Limb (tissue), 2 donors: ENCODE data around the gene ILK.
A peak's percentile ranks its signal among the peaks of the same experiment; 100 is the strongest.

Experiments
- DNase-seq, 2 donors: peaks; one replicate each; pipeline ENCODE4 v3.0.0-alpha.2; 2016; ENCODE audit errors: extremely low spot score in 2 of 2

The ILK gene

GRCh38 chr11:6635082-6635932 lies 31.7 kb downstream of the ILK start:
- no peak for DNase-seq

- DNase-seq: no peak
Observed at GRCh38 chr11:6636480-6636879, 32.9 kb downstream of the ILK start.

GRCh38 chr11:6637871-6638270 lies 34.3 kb downstream of the ILK start:
- no peak for DNase-seq

- DNase-seq: no peak
Observed at GRCh38 chr11:6638429-6638828, 34.9 kb downstream of the ILK start.

- DNase-seq: no peak
Observed at GRCh38 chr11:6640036-6640984, 36.7 kb downstream of the ILK start.

GRCh38 chr11:6640985-6641701 lies 37.6 kb downstream of the ILK start:
- DNase-seq: no peak

- no peak for DNase-seq
Observed at GRCh38 chr11:6642957-6643356, 39.4 kb downstream of the ILK start.

GRCh38 chr11:6646071-6646470 lies 42.5 kb downstream of the ILK start:
- peak in 1 of 2 donors; percentile 44 for DNase-seq

- DNase-seq: peak; percentile 84 to 88
Observed at GRCh38 chr11:6646576-6646917, 43.0 kb downstream of the ILK start.

GRCh38 chr11:6646918-6647679 lies 43.5 kb downstream of the ILK start:
- peak; percentile 63 to 65 for DNase-seq

GRCh38 chr11:6647836-6648235 lies 44.3 kb downstream of the ILK start:
- DNase-seq: no peak

GRCh38 chr11:6648501-6648900 lies 44.9 kb downstream of the ILK start:
- no peak for DNase-seq

GRCh38 chr11:6650104-6650503 lies 46.5 kb downstream of the ILK start:
- no peak for DNase-seq

- no peak for DNase-seq
Observed at GRCh38 chr11:6650980-6651379, 47.4 kb downstream of the ILK start.

GRCh38 chr11:6652182-6652581 lies 48.6 kb downstream of the ILK start:
- DNase-seq: no peak

- DNase-seq: no peak
Observed at GRCh38 chr11:6653097-6653496, 49.5 kb downstream of the ILK start.

GRCh38 chr11:6653656-6654055 lies 50.1 kb downstream of the ILK start:
- DNase-seq: no peak

GRCh38 chr11:6654281-6655019 lies 50.9 kb downstream of the ILK start:
- DNase-seq: peak in 1 of 2 donors; percentile 53

- peak in 1 of 2 donors; percentile 82 for DNase-seq
Observed at GRCh38 chr11:6655020-6655789, 51.6 kb downstream of the ILK start.
